ENCODE results near the gene ADGRL3. TPM values are rescaled to one million over a fixed set of nuclear protein-coding genes. Genes with fewer than 3 reads are reported as not detected.

Gene ADGRL3
- total RNA-seq, 3 donors from 2014 or later = 4.3 to 10.8 (median 4.3) TPM

GRCh38 chr4:62070291-62070852 is 870.2 kb downstream of the ADGRL3 start:
- Histone ChIP-seq H3K36me3 (ENCODE audit: low read depth) (no peaks in the 10 kb centered on the region), H3K9me3 (no peaks in the 10 kb centered on the region), H3K4me3 (no peak overlapping the region), H3K4me1 (ENCODE audit: low read depth) (no peaks in the 10 kb centered on the region)
- intact Hi-C loops (cut with DNase I, micrococcal nuclease) = no loop called here
- no peak for DNase-seq
- no peak for ATAC-seq
- TF ChIP-seq, protein P1, sequence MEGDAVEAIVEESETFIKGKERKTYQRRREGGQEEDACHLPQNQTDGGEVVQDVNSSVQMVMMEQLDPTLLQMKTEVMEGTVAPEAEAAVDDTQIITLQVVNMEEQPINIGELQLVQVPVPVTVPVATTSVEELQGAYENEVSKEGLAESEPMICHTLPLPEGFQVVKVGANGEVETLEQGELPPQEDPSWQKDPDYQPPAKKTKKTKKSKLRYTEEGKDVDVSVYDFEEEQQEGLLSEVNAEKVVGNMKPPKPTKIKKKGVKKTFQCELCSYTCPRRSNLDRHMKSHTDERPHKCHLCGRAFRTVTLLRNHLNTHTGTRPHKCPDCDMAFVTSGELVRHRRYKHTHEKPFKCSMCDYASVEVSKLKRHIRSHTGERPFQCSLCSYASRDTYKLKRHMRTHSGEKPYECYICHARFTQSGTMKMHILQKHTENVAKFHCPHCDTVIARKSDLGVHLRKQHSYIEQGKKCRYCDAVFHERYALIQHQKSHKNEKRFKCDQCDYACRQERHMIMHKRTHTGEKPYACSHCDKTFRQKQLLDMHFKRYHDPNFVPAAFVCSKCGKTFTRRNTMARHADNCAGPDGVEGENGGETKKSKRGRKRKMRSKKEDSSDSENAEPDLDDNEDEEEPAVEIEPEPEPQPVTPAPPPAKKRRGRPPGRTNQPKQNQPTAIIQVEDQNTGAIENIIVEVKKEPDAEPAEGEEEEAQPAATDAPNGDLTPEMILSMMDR (IDR thresholded peaks at IDR 0.05) = no peak

DNA sequence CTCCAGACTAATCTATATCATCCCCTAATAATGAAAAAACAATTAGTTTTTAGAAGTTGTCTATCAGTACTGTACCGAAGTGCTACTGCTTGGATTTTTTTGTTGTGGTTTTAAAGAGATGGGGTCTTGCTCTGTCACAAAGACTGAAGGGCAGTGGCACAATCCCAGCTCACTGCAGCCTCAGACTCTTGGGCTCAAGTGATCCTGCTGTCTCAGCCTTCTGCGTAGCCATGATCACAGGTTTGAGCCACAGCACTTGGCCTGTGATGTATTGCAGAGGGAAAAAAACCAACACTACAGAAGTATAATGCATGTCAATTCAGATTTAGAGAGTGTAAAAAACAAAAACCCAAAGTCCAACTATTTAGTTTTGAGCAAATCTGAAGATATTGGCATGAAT is 875.0 kb downstream of the ADGRL3 start:
- intact Hi-C loops (cut with DNase I, micrococcal nuclease) = no loop called here
- DNase-seq = no peak
- Histone ChIP-seq H3K4me1 (ENCODE audit: low read depth) (no peaks in the 10 kb centered on the region), H3K9me3 (no peaks in the 10 kb centered on the region), H3K4me3 (no peak overlapping the region), H3K36me3 (ENCODE audit: low read depth) (no peaks in the 10 kb centered on the region)
- TF ChIP-seq, protein P1 (IDR thresholded peaks at IDR 0.05) = no peak
- no peak for ATAC-seq

DNA sequence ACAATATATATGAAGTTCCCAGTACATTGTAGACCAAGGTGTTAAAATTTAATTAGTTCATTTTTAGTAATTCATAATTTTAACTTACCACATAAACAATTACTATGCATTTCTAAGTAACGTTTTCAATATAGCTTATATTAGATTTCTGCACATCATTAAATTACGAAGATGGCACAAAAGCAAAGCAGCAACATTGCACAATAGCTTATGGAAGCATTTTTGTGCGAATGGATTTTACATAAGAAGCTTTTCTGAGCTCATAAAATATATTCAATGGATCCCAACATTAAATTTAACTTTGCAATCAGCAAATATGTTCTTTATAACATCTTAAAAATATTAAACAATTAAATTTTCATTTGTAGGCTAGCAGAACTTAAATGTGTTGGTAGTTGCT is 875.4 kb downstream of the ADGRL3 start:
- no peak for ATAC-seq
- TF ChIP-seq, protein P1 (IDR thresholded peaks at IDR 0.05) = no peak

DNA sequence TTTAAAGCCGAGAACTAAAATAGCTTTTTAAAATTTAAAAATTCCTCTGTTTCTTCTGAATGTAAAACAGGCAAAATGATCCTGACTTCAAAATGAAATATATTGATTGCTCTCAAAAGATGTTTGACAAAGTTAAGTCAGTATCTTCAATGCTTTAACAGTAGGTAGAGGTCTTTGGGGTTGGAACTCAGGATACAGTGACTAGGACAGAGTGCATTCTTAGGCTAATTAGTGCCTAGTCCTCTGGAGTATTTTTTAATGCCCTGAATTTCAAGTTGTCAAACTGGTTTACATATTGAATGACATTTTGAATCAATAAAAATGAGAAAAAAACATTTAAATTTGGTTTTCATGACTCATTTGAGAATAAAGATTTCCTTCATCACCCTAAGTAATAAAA is 877.3 kb downstream of the ADGRL3 start:
- H3K9me3 ChIP-seq = no peaks in the 10 kb centered on the region
- intact Hi-C loops (cut with DNase I, micrococcal nuclease) = no loop called here
- ATAC-seq (no peak), DNase-seq (no peak)
- H3K4me3 ChIP-seq = no peak overlapping the region
- no peaks in the 10 kb centered on the region for H3K36me3 ChIP-seq (ENCODE audit: low read depth)
- TF ChIP-seq, protein P1 (IDR thresholded peaks at IDR 0.05) = no peak
- no peaks in the 10 kb centered on the region for H3K4me1 ChIP-seq (ENCODE audit: low read depth)

More for the DNA sequence above, 875.4 kb downstream of the ADGRL3 start:
- H3K9me3 ChIP-seq = no peaks in the 10 kb centered on the region
- H3K4me1 ChIP-seq (ENCODE audit: low read depth) = no peaks in the 10 kb centered on the region
- H3K36me3 ChIP-seq (ENCODE audit: low read depth) = no peaks in the 10 kb centered on the region
- no peak for DNase-seq
- no peak overlapping the region for H3K4me3 ChIP-seq
- intact Hi-C loops (cut with DNase I, micrococcal nuclease) = no loop called here

DNA sequence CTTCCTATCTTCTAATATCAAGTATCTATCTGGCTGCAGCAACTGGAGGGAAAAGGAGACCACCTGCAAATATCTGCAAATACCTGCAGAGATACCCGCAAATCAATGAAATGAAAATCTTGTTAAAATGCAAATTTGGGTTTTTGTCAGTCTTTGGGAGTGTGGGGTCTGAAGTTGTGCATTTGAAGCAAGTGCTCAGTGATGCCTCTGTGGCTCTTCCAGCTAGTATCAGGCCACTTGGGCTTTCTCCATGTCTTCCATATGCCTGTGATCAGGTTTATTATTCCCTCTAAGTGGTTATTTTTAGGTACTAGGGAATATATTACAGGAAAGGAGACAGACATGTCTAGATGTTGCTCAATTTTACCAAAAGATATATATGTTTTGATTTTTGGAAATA is 880.3 kb downstream of the ADGRL3 start:
- intact Hi-C loops (cut with DNase I, micrococcal nuclease) = no loop called here
- Histone ChIP-seq H3K9me3 (no peaks in the 10 kb centered on the region), H3K4me3 (no peak overlapping the region), H3K36me3 (ENCODE audit: low read depth) (no peaks in the 10 kb centered on the region), H3K4me1 (ENCODE audit: low read depth) (no peaks in the 10 kb centered on the region)
- TF ChIP-seq, protein P1 (IDR thresholded peaks at IDR 0.05) = no peak
- DNase-seq = no peak
- ATAC-seq = no peak

- no peak overlapping the region for H3K4me3 ChIP-seq
- peaks cover 2% of the 10 kb centered on the region for H3K9me3 ChIP-seq
- TF ChIP-seq, protein P1 (IDR thresholded peaks at IDR 0.05) = no peak
- DNase-seq = no peak
- no peaks in the 10 kb centered on the region for H3K4me1 ChIP-seq (ENCODE audit: low read depth)
- ATAC-seq = no peak
- no peaks in the 10 kb centered on the region for H3K36me3 ChIP-seq (ENCODE audit: low read depth)
- intact Hi-C loops (cut with DNase I, micrococcal nuclease) = no loop called here
Measured at GRCh38 chr4:62087706-62088105, 887.6 kb downstream of the ADGRL3 start.
